SK-N-SH treated with all-trans-retinoic acid at 6 μM for 48 hours (cell line): ENCODE measurements around the gene TTC7B.

ENCODE experiments used
- ATAC-seq: fragments of 200-7000 bp; cut with Tn5 transposase; 3 replicates; pipeline ENCODE4 v1.9.1; 2020; ENCODE audit warnings: mild to moderate bottlenecking, moderate library complexity
- ARNTL ChIP-seq: fragments of 450-650 bp; formaldehyde crosslinking; IDR thresholded peaks from 2 replicates; pipeline ENCODE4 v1.5.0; 2020; ENCODE audit warnings: low read depth, mild to moderate bottlenecking, moderate library complexity, borderline replicate concordance
- BACH2 ChIP-seq: fragments of 250-450 bp; sonication (Bioruptor Pico); IDR thresholded peaks from 2 replicates; pipeline ENCODE4 v1.9.0; 2021; ENCODE audit warnings: mild to moderate bottlenecking, borderline replicate concordance
- CSDC2 ChIP-seq: fragments of 250-450 bp; sonication (Bioruptor Pico); IDR thresholded peaks from 2 replicates; pipeline ENCODE4 v1.5.0; 2020; ENCODE audit warnings: mild to moderate bottlenecking, moderate library complexity
- CSRNP3 ChIP-seq: fragments of 250-450 bp; sonication (Bioruptor Pico); IDR thresholded peaks from 2 replicates; pipeline ENCODE4 v1.5.1; 2021; ENCODE audit warnings: mild to moderate bottlenecking, moderate library complexity
- ESRRG ChIP-seq: fragments of 250-450 bp; sonication (Bioruptor Pico); IDR thresholded peaks from 2 replicates; pipeline ENCODE4 v1.6.1; 2021; ENCODE audit warnings: mild to moderate bottlenecking
- GLIS3 ChIP-seq: fragments of 250-450 bp; sonication (Bioruptor Pico); IDR thresholded peaks from 2 replicates; pipeline ENCODE4 v1.5.0; 2020; ENCODE audit warnings: mild to moderate bottlenecking, moderate library complexity
- OSR1 ChIP-seq: fragments of 250-450 bp; sonication (Bioruptor Pico); IDR thresholded peaks from 2 replicates; pipeline ENCODE4 v1.8.0; 2022; ENCODE audit warnings: moderate library complexity, mild to moderate bottlenecking, inconsistent platforms
- PATZ1 ChIP-seq: fragments of 250-450 bp; sonication (Bioruptor Pico); IDR thresholded peaks from 2 replicates; pipeline ENCODE4 v1.8.0; 2020; ENCODE audit warnings: mild to moderate bottlenecking, moderate library complexity, borderline replicate concordance
- POU6F1 ChIP-seq: fragments of 250-450 bp; sonication (Bioruptor Pico); IDR thresholded peaks from 2 replicates; pipeline ENCODE4 v1.8.0; 2021; ENCODE audit warnings: low read depth, mild to moderate bottlenecking, moderate library complexity, borderline replicate concordance
- PPARA ChIP-seq: fragments of 250-450 bp; sonication (Bioruptor Pico); IDR thresholded peaks from 2 replicates; pipeline ENCODE4 v1.5.0; 2020; ENCODE audit warnings: mild to moderate bottlenecking, borderline replicate concordance
- RARB ChIP-seq: fragments of 250-450 bp; sonication (Bioruptor Pico); IDR thresholded peaks from 2 replicates; pipeline ENCODE4 v1.8.0; 2021; ENCODE audit warnings: mild to moderate bottlenecking, moderate library complexity
- SNAI2 ChIP-seq: fragments of 250-450 bp; sonication (Bioruptor Pico); IDR thresholded peaks from 2 replicates; pipeline ENCODE4 v1.5.0; 2020; ENCODE audit warnings: mild to moderate bottlenecking, moderate library complexity
- TCF4 ChIP-seq: fragments of 250-450 bp; sonication (Bioruptor Pico); IDR thresholded peaks from 2 replicates; pipeline ENCODE4 v1.8.0; 2021; ENCODE audit warnings: mild to moderate bottlenecking, moderate library complexity, borderline replicate concordance
- TOX ChIP-seq: fragments of 250-450 bp; sonication (Bioruptor Pico); IDR thresholded peaks from 2 replicates; pipeline ENCODE4 v1.8.0; 2021; ENCODE audit warnings: mild to moderate bottlenecking, moderate library complexity, borderline replicate concordance
- TSHZ2 ChIP-seq: fragments of 250-450 bp; sonication (Bioruptor Pico); IDR thresholded peaks from 2 replicates; pipeline ENCODE4 v1.5.0; 2020; ENCODE audit warnings: mild to moderate bottlenecking, moderate library complexity
- ZFP30 ChIP-seq: fragments of 450-650 bp; formaldehyde crosslinking; IDR thresholded peaks from 2 replicates; pipeline ENCODE4 v1.5.0; 2022; ENCODE audit warnings: mild to moderate bottlenecking, moderate library complexity
- ZNF565 ChIP-seq: fragments of 450-650 bp; formaldehyde crosslinking; conservative IDR thresholded peaks from 2 replicates; pipeline ENCODE4 v1.5.0; 2020; ENCODE audit warnings: low read depth, mild to moderate bottlenecking, moderate library complexity

Gene TTC7B

GRCh38 chr14:90491221-90491885, 324.9 kb downstream of the TTC7B start (continued):
- TF ChIP-seq TSHZ2, result no peak
- no peak for TF ChIP-seq ARNTL (CRISPR knock-in tag)

GRCh38 chr14:90490720-90491050, 325.5 kb downstream of the TTC7B start:
- TF ChIP-seq POU6F1 (CRISPR knock-in tag) (no peak), GLIS3 (no peak), TCF4 (CRISPR knock-in tag) (no peak), OSR1 (no peak)
- TF ChIP-seq, all 23 proteins: peak for 0
- no peak for ATAC-seq

GRCh38 chr14:90489916-90490719, 326.1 kb downstream of the TTC7B start:
- ATAC-seq, result no peak
- TF ChIP-seq ZNF565 (CRISPR knock-in tag), result no peak
- no peak for TF ChIP-seq TOX
- no peak for TF ChIP-seq BACH2 (CRISPR knock-in tag)

- ATAC-seq, result no peak
Measured at GRCh38 chr14:90489306-90489705, 326.9 kb downstream of the TTC7B start.

More at GRCh38 chr14:90489306-90489705, 326.9 kb downstream of the TTC7B start:
- no peak for TF ChIP-seq ZNF565 (CRISPR knock-in tag)
- TF ChIP-seq RARB (CRISPR knock-in tag), result no peak
- no peak for TF ChIP-seq SNAI2 (CRISPR knock-in tag)
- TF ChIP-seq PPARA, result no peak
- TF ChIP-seq ESRRG (CRISPR knock-in tag), result no peak
- no peak for TF ChIP-seq ZFP30 (CRISPR knock-in tag)
- TF ChIP-seq CSRNP3 (CRISPR knock-in tag), result no peak
- no peak for TF ChIP-seq GLIS3
- TF ChIP-seq CSDC2 (CRISPR knock-in tag), result no peak
- no peak for TF ChIP-seq TSHZ2
- no peak for TF ChIP-seq PATZ1
